Measurements from ENCODE around the gene EPB41L5.

Gene EPB41L5

GRCh38 chr2:120228503-120228902 lies 215.6 kb downstream of the EPB41L5 start:
- no peak overlapping the region for H3K4me3 ChIP-seq (ENCODE audit: low read depth, low read length)

More at GRCh38 chr2:120228503-120228902, 215.6 kb downstream of the EPB41L5 start:
- no peak for TF ChIP-seq CTCF (IDR thresholded peaks at IDR 0.05; ENCODE audit: low read depth, low read length)

All from WI38 (cell line).